Transverse colon (tissue), 4 donors: Measurements from ENCODE around the gene RTTN.

Source experiments
- EP300 ChIP-seq: sonication (generic); formaldehyde crosslinking; IDR thresholded peaks from one replicate; pipeline ENCODE4 v1.6.1; 2017; ENCODE audit warnings: antibody characterized with exemption, low read depth
- POLR2A ChIP-seq: fragments of 450-650 bp; IDR thresholded peaks from one replicate; pipeline ENCODE4 v1.6.1; 2016; ENCODE audit warnings: antibody characterized with exemption, mild to moderate bottlenecking, moderate library complexity
- POLR2AphosphoS5 ChIP-seq, 3 donors: sonication (generic); formaldehyde crosslinking; IDR thresholded peaks; one replicate each; pipeline ENCODE4 v1.6.1; 2016; ENCODE audit warnings: antibody characterized with exemption in 3 of 3
- TF ChIP-seq, protein P1 (sequence below), 5 experiments: fragments of 200-600 bp in 3 of 5; fragments of 450-650 bp in 2 of 5; sonication (generic) in 3 of 5; IDR thresholded peaks; 1 replicate in 2 of 5; 2 replicates in 3 of 5; pipeline ENCODE4 v1.5.1; 2016 to 2017; ENCODE audit warnings: antibody characterized with exemption in 5 of 5, inconsistent platforms in 3 of 5, mild to moderate bottlenecking in 2 of 5, moderate library complexity in 1 of 5

DNA sequence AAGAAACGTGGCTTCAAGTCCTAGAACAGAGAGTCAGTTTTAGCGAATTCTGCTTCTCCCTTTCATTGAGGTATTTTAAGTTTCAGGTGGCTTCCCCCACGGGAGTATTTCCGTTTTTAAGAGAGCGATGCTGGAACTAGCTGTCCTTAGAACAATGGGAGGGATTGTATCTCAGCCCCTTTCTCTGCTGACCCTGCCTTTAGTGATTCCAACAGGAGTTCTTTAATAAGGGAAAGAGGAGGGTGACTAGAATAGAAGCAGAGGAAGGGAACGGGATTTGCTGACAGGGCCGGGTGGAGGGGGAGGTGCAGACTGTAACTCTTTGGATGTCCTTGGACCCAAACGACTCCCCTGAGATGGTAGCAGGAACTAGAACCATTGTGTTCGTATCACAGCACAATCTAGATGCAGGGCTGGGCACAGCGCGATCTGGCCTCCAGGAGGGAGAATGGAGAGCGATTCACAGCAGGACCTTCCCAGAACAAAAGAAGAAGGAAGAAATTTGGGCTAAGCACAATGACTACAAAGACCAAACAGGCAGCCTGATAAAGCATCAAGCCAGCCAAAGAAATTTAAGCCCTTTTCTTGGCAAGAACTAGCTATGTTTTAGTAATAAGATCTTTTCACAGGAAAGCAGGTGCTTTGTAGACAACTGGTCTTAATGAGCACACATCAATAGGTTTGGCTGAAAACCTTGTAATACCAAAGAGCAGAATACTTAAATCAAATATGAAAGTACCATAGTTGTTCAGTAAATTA, 15.8 kb upstream of the RTTN start:
- TF ChIP-seq, protein P1, sequence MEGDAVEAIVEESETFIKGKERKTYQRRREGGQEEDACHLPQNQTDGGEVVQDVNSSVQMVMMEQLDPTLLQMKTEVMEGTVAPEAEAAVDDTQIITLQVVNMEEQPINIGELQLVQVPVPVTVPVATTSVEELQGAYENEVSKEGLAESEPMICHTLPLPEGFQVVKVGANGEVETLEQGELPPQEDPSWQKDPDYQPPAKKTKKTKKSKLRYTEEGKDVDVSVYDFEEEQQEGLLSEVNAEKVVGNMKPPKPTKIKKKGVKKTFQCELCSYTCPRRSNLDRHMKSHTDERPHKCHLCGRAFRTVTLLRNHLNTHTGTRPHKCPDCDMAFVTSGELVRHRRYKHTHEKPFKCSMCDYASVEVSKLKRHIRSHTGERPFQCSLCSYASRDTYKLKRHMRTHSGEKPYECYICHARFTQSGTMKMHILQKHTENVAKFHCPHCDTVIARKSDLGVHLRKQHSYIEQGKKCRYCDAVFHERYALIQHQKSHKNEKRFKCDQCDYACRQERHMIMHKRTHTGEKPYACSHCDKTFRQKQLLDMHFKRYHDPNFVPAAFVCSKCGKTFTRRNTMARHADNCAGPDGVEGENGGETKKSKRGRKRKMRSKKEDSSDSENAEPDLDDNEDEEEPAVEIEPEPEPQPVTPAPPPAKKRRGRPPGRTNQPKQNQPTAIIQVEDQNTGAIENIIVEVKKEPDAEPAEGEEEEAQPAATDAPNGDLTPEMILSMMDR (IDR thresholded peaks at IDR 0.05) = no peak
- no peak for TF ChIP-seq POLR2AphosphoS5 (IDR thresholded peaks at IDR 0.05)
- TF ChIP-seq POLR2A = no peak
- TF ChIP-seq EP300 = no peak
